Keratinocyte (primary cell): Measurements from ENCODE around the gene CLN6. TPM values are rescaled to one million over a fixed set of nuclear protein-coding genes. Genes with fewer than 3 reads are reported as not detected.

Experiments used
- DNase-seq: peaks from one replicate; pipeline ENCODE4 v3.0.0-alpha.2; 2011; ENCODE audit warnings: low read depth, missing footprints, low spot score
- FAIRE-seq: peaks from 2 replicates; lab custom pipeline; 2011; peaks lifted over from hg19 to GRCh38; lab: Jason Lieb, UNC
- H2AFZ ChIP-seq: 2 replicates; pipeline ENCODE4 v1.6.0; 2012; ENCODE audit warnings: low read length, control low read depth, inconsistent platforms; ENCODE audit not compliant: control insufficient read depth
- H3K27ac ChIP-seq: 2 replicates; pipeline ENCODE4 v1.5.1; 2011; ENCODE audit warnings: low read length; ENCODE audit not compliant: control insufficient read depth, insufficient read depth
- H3K27me3 ChIP-seq: 3 replicates; pipeline ENCODE4 v1.6.0; 2011; ENCODE audit warnings: low read length; ENCODE audit not compliant: control insufficient read depth, insufficient read depth; ENCODE audit errors: extremely low read depth
- H3K36me3 ChIP-seq, 2 experiments: 2 replicates in 1 of 2; 3 replicates in 1 of 2; pipeline ENCODE4 v1.5.1; 2011; ENCODE audit warnings: low read length in 2 of 2, mild to moderate bottlenecking in 1 of 2; ENCODE audit not compliant: control insufficient read depth in 2 of 2, insufficient read depth in 2 of 2; ENCODE audit errors: extremely low read depth in 1 of 2
- H3K4me1 ChIP-seq: 3 replicates; pipeline ENCODE4 v1.5.1; 2011; ENCODE audit warnings: low read length; ENCODE audit not compliant: control insufficient read depth, insufficient read depth; ENCODE audit errors: extremely low read depth
- H3K4me2 ChIP-seq: 3 replicates; pipeline ENCODE4 v1.6.0; 2011; ENCODE audit warnings: low read depth, low read length; ENCODE audit not compliant: control insufficient read depth, insufficient read depth; ENCODE audit errors: extremely low read depth
- H3K4me3 ChIP-seq, 3 experiments: fragments of 200-600 bp in 1 of 3; sonication (generic) in 1 of 3; 2 replicates in 2 of 3; 3 replicates in 1 of 3; pipeline ENCODE4 v1.5.1; 2011 to 2016; ENCODE audit warnings: low read length in 3 of 3, mild to moderate bottlenecking in 3 of 3, control low read depth in 2 of 3, inconsistent platforms in 1 of 3, low read depth in 1 of 3, mixed read lengths in 1 of 3, mixed run types in 1 of 3, moderate library complexity in 1 of 3; ENCODE audit not compliant: control insufficient read depth in 2 of 3, insufficient read depth in 2 of 3; ENCODE audit errors: extremely low read depth in 1 of 3
- H3K79me2 ChIP-seq: 2 replicates; pipeline ENCODE4 v1.6.0; 2012; ENCODE audit warnings: low read length; ENCODE audit not compliant: control insufficient read depth, insufficient read depth
- H3K9ac ChIP-seq: 3 replicates; pipeline ENCODE4 v1.6.0; 2011; ENCODE audit warnings: low read length; ENCODE audit not compliant: control insufficient read depth, insufficient read depth; ENCODE audit errors: extremely low read depth
- H3K9me1 ChIP-seq: 3 replicates; pipeline ENCODE4 v1.6.0; 2011; ENCODE audit warnings: low read length; ENCODE audit not compliant: control insufficient read depth, insufficient read depth; ENCODE audit errors: extremely low read depth
- H3K9me3 ChIP-seq: 2 replicates; pipeline ENCODE4 v1.5.1; 2012; ENCODE audit warnings: low read depth, low read length; ENCODE audit not compliant: control insufficient read depth
- H4K20me1 ChIP-seq: 3 replicates; pipeline ENCODE4 v1.6.0; 2011; ENCODE audit warnings: low read length; ENCODE audit not compliant: control insufficient read depth, insufficient read depth; ENCODE audit errors: extremely low read depth
- EZH2 ChIP-seq: IDR thresholded peaks from one replicate; pipeline ENCODE4 v1.6.1; 2012; ENCODE audit warnings: inconsistent platforms, mild to moderate bottlenecking, low read length, moderate library complexity
- dilution Hi-C: fragments of 300-500 bp; cut with MboI; formaldehyde crosslinking; loops from one replicate; pipeline ENCODE4 v1.7.0; 2020; ENCODE audit warnings: low sequenced_read_pairs; ENCODE audit not compliant: extremely low pct_ligation_motif_present
- polyA plus RNA-seq, 5 experiments: library from polyadenylated mRNA; depleted of rRNA in 3 of 5; stranded (reverse) in 3 of 5; stranded (forward) in 1 of 5; unstranded in 1 of 5; fragments of >200 nt; gene quantifications; 1 replicate in 1 of 5; 2 replicates in 3 of 5; 3 replicates in 1 of 5; pipeline versions ENCODE4 v1.2.1 to v1.2.3, GENCODE V29; 2011 to 2012; ENCODE audit warnings: missing spikeins in 2 of 5, low read depth in 1 of 5, low replicate concordance in 1 of 5
- TF ChIP-seq, protein P1 (sequence below), 3 experiments: IDR thresholded peaks in 1 of 3; conservative IDR thresholded peaks in 1 of 3; optimal IDR thresholded peaks in 1 of 3; 2 replicates in 2 of 3; 3 replicates in 1 of 3; pipeline versions ENCODE3 to v1.5.1; 2011; ENCODE audit warnings: low read length in 3 of 3, mild to moderate bottlenecking in 3 of 3, moderate library complexity in 2 of 3, control low read depth in 1 of 3, inconsistent platforms in 1 of 3; ENCODE audit not compliant: insufficient read depth in 2 of 3; ENCODE audit errors: extremely low read depth in 1 of 3

The CLN6 gene
- polyA plus RNA-seq, 1 donor (not counting 4 experiments of a cell fraction or from before 2014, with no cell fraction given): 26.7 TPM

DNA sequence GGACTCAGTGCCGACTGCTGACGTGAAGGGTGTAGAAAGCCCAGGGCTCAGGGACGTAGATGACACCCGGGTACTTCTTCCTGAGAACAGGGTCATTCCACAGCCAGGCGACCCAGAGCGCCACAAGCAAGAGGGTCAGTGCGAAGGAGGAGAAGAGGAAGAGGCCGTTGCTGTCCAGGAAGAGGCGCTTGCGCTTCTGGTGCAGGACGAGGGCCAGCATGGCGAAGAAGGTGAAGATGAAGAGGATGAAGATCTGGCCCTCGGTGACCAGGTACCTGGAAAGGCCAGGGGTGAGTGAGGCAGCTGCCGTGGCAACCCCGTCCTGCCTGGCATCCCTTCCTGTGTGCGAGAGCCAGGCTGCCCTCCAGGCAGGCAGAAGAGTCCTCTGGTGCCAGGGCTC lies 21.4 kb downstream of the CLN6 start:
- Histone ChIP-seq H3K4me2 (no peak overlapping the region), H4K20me1 (no peaks in the 10 kb centered on the region), H3K9me3 (no peaks in the 10 kb centered on the region), H3K36me3 (peaks cover 0 to 3% of the 10 kb centered on the region in 2 experiments), H3K79me2 (no peaks in the 10 kb centered on the region), H3K9me1 (no peaks in the 10 kb centered on the region), H2AFZ (no peak overlapping the region), H3K4me3 (no peak overlapping the region), H3K4me1 (peaks cover 24% of the 10 kb centered on the region), H3K27ac (no peak overlapping the region), H3K9ac (no peak overlapping the region), H3K27me3 (no peaks in the 10 kb centered on the region)
- DNase-seq (no peak), FAIRE-seq (no peak)
- dilution Hi-C loops: no loop called here
- TF ChIP-seq EZH2: no peak
- TF ChIP-seq, protein P1, sequence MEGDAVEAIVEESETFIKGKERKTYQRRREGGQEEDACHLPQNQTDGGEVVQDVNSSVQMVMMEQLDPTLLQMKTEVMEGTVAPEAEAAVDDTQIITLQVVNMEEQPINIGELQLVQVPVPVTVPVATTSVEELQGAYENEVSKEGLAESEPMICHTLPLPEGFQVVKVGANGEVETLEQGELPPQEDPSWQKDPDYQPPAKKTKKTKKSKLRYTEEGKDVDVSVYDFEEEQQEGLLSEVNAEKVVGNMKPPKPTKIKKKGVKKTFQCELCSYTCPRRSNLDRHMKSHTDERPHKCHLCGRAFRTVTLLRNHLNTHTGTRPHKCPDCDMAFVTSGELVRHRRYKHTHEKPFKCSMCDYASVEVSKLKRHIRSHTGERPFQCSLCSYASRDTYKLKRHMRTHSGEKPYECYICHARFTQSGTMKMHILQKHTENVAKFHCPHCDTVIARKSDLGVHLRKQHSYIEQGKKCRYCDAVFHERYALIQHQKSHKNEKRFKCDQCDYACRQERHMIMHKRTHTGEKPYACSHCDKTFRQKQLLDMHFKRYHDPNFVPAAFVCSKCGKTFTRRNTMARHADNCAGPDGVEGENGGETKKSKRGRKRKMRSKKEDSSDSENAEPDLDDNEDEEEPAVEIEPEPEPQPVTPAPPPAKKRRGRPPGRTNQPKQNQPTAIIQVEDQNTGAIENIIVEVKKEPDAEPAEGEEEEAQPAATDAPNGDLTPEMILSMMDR (optimal IDR thresholded peaks at IDR 0.05 in 1 of 3, IDR thresholded peaks at IDR 0.05 in 1 of 3, conservative IDR thresholded peaks at IDR 0.05 in 1 of 3; ENCODE audit: extremely low read depth in 1 of 3, insufficient read depth in 2 of 3, low read length in 3 of 3): no peak

DNA sequence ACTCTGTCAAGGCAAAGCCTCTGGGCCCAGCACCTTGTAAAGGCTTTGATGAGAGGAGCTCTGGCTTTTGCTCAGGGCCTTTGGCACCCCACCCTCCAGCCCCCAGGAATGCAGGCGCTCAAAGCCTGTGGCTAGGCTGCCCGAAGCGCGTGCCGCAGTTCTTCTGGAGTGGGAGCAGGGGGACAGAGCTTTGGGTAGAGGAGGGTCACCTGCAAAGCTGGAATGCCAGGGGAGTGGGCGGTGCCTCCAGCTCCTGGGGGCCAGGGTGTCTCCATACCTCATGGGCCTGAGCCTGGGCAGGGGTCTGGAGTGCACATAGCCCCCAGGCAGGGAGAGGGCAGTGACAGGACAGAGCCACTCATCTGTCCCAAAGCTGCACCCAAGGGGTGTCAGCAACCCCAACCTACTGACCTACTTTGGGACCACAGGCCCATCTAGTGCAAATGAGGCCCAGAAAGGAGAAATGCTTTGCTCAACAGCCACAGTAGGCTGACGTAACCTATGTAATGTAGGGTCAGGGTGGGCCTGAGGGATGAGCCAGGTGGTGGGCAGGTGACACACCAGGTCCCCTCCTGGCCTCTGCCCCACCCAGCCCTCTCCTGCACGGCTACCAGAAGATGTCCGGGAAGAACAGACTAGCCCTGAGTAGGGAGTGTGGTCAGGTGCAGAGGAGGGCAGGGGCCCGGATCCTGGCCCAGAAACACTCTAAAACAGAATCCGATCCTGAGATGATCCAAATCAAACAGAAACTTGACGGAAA lies 22.2 kb downstream of the CLN6 start:
- dilution Hi-C loops: no loop called here
- TF ChIP-seq, protein P1 (optimal IDR thresholded peaks at IDR 0.05 in 1 of 3, IDR thresholded peaks at IDR 0.05 in 1 of 3, conservative IDR thresholded peaks at IDR 0.05 in 1 of 3; ENCODE audit: extremely low read depth in 1 of 3, insufficient read depth in 2 of 3, low read length in 3 of 3): no peak
- TF ChIP-seq EZH2: no peak
- no peaks in the 10 kb centered on the region for H3K79me2 ChIP-seq
- no peak overlapping the region for H3K4me2 ChIP-seq
- H3K4me1 ChIP-seq: peaks cover 24% of the 10 kb centered on the region
- no peak overlapping the region for H3K27ac ChIP-seq
- no peaks in the 10 kb centered on the region for H3K9me1 ChIP-seq
- no peak overlapping the region for H2AFZ ChIP-seq
- H4K20me1 ChIP-seq: no peaks in the 10 kb centered on the region
- H3K4me3 ChIP-seq: no peak overlapping the region
- DNase-seq: no peak
- H3K27me3 ChIP-seq: no peaks in the 10 kb centered on the region
- H3K9me3 ChIP-seq: no peaks in the 10 kb centered on the region
- H3K36me3 ChIP-seq: peaks cover 0 to 3% of the 10 kb centered on the region in 2 experiments
- no peak overlapping the region for H3K9ac ChIP-seq
- no peak for FAIRE-seq
